ENCODE data around the gene SECISBP2L. TPM values are rescaled to one million over a fixed set of nuclear protein-coding genes. Genes with fewer than 3 reads are reported as not detected.

The SECISBP2L gene
- total and polyA plus RNA-seq, 9 of the 15 experiments (the other 6 are each of a cell fraction or from before 2014, with no cell fraction given): 0.55 to 14.1 (median 10.4) TPM

GRCh38 chr15:49046220-49047102, at the start of gene SECISBP2L (continued):
- no peak for TF ChIP-seq POLR2H (tag; IDR thresholded peaks at IDR 0.05; ENCODE audit: low read depth)
- TF ChIP-seq PURB (CRISPR knock-in tag; IDR thresholded peaks at IDR 0.05; ENCODE audit: low read depth): no peak
- peak; percentile 6; the same call in 1 of the 2 replicates for TF ChIP-seq THAP12 (CRISPR knock-in tag; IDR thresholded peaks at IDR 0.05)
- TF ChIP-seq PATZ1 (CRISPR knock-in tag; IDR thresholded peaks at IDR 0.05; ENCODE audit: borderline replicate concordance): no peak
- no peak for TF ChIP-seq HMG20A (CRISPR knock-in tag; conservative IDR thresholded peaks at IDR 0.05)
- TF ChIP-seq ZNF75A (CRISPR knock-in tag; IDR thresholded peaks at IDR 0.05): no peak
- TF ChIP-seq ATF6 (CRISPR knock-in tag; IDR thresholded peaks at IDR 0.05): peak; percentile 59; the same call in 1 of the 2 replicates
- TF ChIP-seq ZNF253 (CRISPR knock-in tag; conservative IDR thresholded peaks at IDR 0.05): no peak
- TF ChIP-seq ZNF316 (IDR thresholded peaks at IDR 0.05): no peak
- TF ChIP-seq TRIM25 (IDR thresholded peaks at IDR 0.05; ENCODE audit: borderline replicate concordance): no peak
- TF ChIP-seq ADNP (tag; IDR thresholded peaks at IDR 0.05): no peak
- TF ChIP-seq BRD4 (IDR thresholded peaks at IDR 0.05): no peak
- TF ChIP-seq NCOA2 (IDR thresholded peaks at IDR 0.05; ENCODE audit: partially characterized antibody in 2 of 2): no peak
- TF ChIP-seq RNF2 (IDR thresholded peaks at IDR 0.05): peak; percentile 68; the same call in 1 of the 2 replicates
- no peak for TF ChIP-seq ZNF263 (CRISPR knock-in tag; IDR thresholded peaks at IDR 0.05; ENCODE audit: borderline replicate concordance)
- TF ChIP-seq ZFP91 (CRISPR knock-in tag; IDR thresholded peaks at IDR 0.05): no peak
- no peak for TF ChIP-seq THRAP3 (IDR thresholded peaks at IDR 0.05; ENCODE audit: borderline replicate concordance)
- TF ChIP-seq ZC3H4 (CRISPR knock-in tag; IDR thresholded peaks at IDR 0.05; ENCODE audit: borderline replicate concordance): no peak
